Natural killer cell (primary cell): ENCODE results near the gene HMCN1. TPM values are rescaled to one million over a fixed set of nuclear protein-coding genes. Genes with fewer than 3 reads are reported as not detected.

ENCODE experiments used
- ATAC-seq, 3 donors: fragments of 150-1000 bp in 2 of 3; fragments of 200-7000 bp in 1 of 3; cut with Tn5 transposase; 1 replicate in 1 of 3; 2 replicates in 2 of 3; pipeline ENCODE4 v1.10.0; 2021; ENCODE audit warnings: mild to moderate bottlenecking in 2 of 3, moderate library complexity in 2 of 3
- DNase-seq, 2 donors: peaks; one replicate each; pipeline versions ENCODE4 v3.0.0 to v3.0.0-alpha.2; 2013 to 2021; ENCODE audit warnings: mixed read lengths in 1 of 2
- H3K27ac ChIP-seq: one replicate; pipeline ENCODE4 v1.5.1; 2013; ENCODE audit warnings: mild to moderate bottlenecking, low read length
- H3K27me3 ChIP-seq: one replicate; pipeline ENCODE4 v1.6.1; 2013; ENCODE audit warnings: low read length; ENCODE audit not compliant: control insufficient read depth, insufficient read depth
- H3K36me3 ChIP-seq: one replicate; pipeline ENCODE4 v1.6.1; 2013; ENCODE audit warnings: low read length; ENCODE audit not compliant: control insufficient read depth, insufficient read depth
- H3K4me1 ChIP-seq: one replicate; pipeline ENCODE4 v1.6.1; 2013; ENCODE audit warnings: low read length; ENCODE audit not compliant: control insufficient read depth, insufficient read depth
- H3K4me3 ChIP-seq: one replicate; pipeline ENCODE4 v1.5.1; 2013; ENCODE audit warnings: low read length
- H3K9me3 ChIP-seq: one replicate; pipeline ENCODE4 v1.6.1; 2013; ENCODE audit warnings: low read length; ENCODE audit not compliant: control insufficient read depth, insufficient read depth
- H3K27ac Mint-ChIP-seq, 2 donors: one replicate each; pipeline ENCODE4 v1.8.0; 2022; ENCODE audit warnings: mild to moderate bottlenecking in 2 of 2, mixed read lengths in 2 of 2, moderate library complexity in 1 of 2
- H3K27me3 Mint-ChIP-seq, 2 donors: one replicate each; pipeline ENCODE4 v1.8.0; 2022; ENCODE audit warnings: low read depth in 2 of 2, mixed read lengths in 2 of 2
- H3K36me3 Mint-ChIP-seq: one replicate; pipeline ENCODE4 v1.8.0; 2022; ENCODE audit warnings: mixed read lengths
- H3K4me1 Mint-ChIP-seq, 2 donors: one replicate each; pipeline ENCODE4 v1.8.0; 2022; ENCODE audit warnings: mixed read lengths in 2 of 2
- H3K4me3 Mint-ChIP-seq: one replicate; pipeline ENCODE4 v1.8.0; 2022; ENCODE audit warnings: mild to moderate bottlenecking, moderate library complexity, mixed read lengths
- H3K9me3 Mint-ChIP-seq, 2 donors: one replicate each; pipeline ENCODE4 v1.8.0; 2022; ENCODE audit warnings: mixed read lengths in 2 of 2
- WGBS: methylation state at CpG from one replicate; pipeline ENCODE4 v1.1.7; 2013; ENCODE audit warnings: missing lambda C conversion rate; ENCODE audit not compliant: insufficient coverage; 5-methylcytosine and 5-hydroxymethylcytosine counted together
- intact Hi-C: fragments of 100-400 bp; cut with micrococcal nuclease; formaldehyde crosslinking; loops from one replicate; pipeline ENCODE4 v1.14.2; 2022
- total RNA-seq, 4 donors: library from RNA; stranded (reverse); fragments of 120-200 nt in 1 of 4; gene quantifications; one replicate each; pipeline versions ENCODE4 v1.2.3 to v1.2.4, GENCODE V29; 2013 to 2022
- TF ChIP-seq, protein P1 (sequence below): fragments of 200-600 bp; IDR thresholded peaks from one replicate; pipeline ENCODE4 v1.8.0; 2022; ENCODE audit warnings: antibody characterized with exemption

Gene HMCN1
- total RNA-seq, 3 donors from 2014 or later (not counting 1 experiment from before 2014, with no cell fraction given) = 0.02 to 0.45 (median 0.39) TPM

- no peak overlapping the region for H3K27ac Mint-ChIP-seq
- no peaks in the 10 kb centered on the region for H3K9me3 ChIP-seq
- peaks cover 0 to 3% of the 10 kb centered on the region in 2 donors for H3K27me3 Mint-ChIP-seq
- ATAC-seq (no peak), DNase-seq (no peak)
- H3K4me1 ChIP-seq = no peaks in the 10 kb centered on the region
- H3K4me1 Mint-ChIP-seq = no peaks in the 10 kb centered on the region
- no peaks in the 10 kb centered on the region for H3K36me3 ChIP-seq
- TF ChIP-seq, protein P1, sequence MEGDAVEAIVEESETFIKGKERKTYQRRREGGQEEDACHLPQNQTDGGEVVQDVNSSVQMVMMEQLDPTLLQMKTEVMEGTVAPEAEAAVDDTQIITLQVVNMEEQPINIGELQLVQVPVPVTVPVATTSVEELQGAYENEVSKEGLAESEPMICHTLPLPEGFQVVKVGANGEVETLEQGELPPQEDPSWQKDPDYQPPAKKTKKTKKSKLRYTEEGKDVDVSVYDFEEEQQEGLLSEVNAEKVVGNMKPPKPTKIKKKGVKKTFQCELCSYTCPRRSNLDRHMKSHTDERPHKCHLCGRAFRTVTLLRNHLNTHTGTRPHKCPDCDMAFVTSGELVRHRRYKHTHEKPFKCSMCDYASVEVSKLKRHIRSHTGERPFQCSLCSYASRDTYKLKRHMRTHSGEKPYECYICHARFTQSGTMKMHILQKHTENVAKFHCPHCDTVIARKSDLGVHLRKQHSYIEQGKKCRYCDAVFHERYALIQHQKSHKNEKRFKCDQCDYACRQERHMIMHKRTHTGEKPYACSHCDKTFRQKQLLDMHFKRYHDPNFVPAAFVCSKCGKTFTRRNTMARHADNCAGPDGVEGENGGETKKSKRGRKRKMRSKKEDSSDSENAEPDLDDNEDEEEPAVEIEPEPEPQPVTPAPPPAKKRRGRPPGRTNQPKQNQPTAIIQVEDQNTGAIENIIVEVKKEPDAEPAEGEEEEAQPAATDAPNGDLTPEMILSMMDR = no peak
- H3K4me3 ChIP-seq = no peak overlapping the region
- no peak overlapping the region for H3K27ac ChIP-seq
- intact Hi-C loops = no loop called here
- H3K4me3 Mint-ChIP-seq = no peak overlapping the region
- H3K36me3 Mint-ChIP-seq = no peaks in the 10 kb centered on the region
- WGBS = 94% methylated on average over 3 of the region's 3 CpGs
- no peaks in the 10 kb centered on the region for H3K9me3 Mint-ChIP-seq
- H3K27me3 ChIP-seq = no peaks in the 10 kb centered on the region
These were observed 502.7 kb downstream of the HMCN1 start for GRCh38 chr1:186236921-186237320.

GRCh38 chr1:186239171-186239570, 505.0 kb downstream of the HMCN1 start:
- Mint-ChIP-seq H3K36me3 (no peaks in the 10 kb centered on the region), H3K4me1 (no peaks in the 10 kb centered on the region), H3K27ac (no peak overlapping the region), H3K4me3 (no peak overlapping the region), H3K27me3 (no peaks in the 10 kb centered on the region), H3K9me3 (no peaks in the 10 kb centered on the region)
- TF ChIP-seq, protein P1 = no peak
- Histone ChIP-seq H3K27ac (no peak overlapping the region), H3K4me3 (no peak overlapping the region), H3K36me3 (no peaks in the 10 kb centered on the region), H3K9me3 (no peaks in the 10 kb centered on the region), H3K27me3 (no peaks in the 10 kb centered on the region), H3K4me1 (no peaks in the 10 kb centered on the region)
- intact Hi-C loops = no loop called here
- ATAC-seq (no peak), DNase-seq (no peak)

GRCh38 chr1:186240436-186240835, 506.2 kb downstream of the HMCN1 start:
- H3K4me1 ChIP-seq = no peaks in the 10 kb centered on the region
- no peaks in the 10 kb centered on the region for H3K4me1 Mint-ChIP-seq
- H3K27ac ChIP-seq = no peak overlapping the region
- no peaks in the 10 kb centered on the region for H3K36me3 Mint-ChIP-seq
- no peaks in the 10 kb centered on the region for H3K27me3 Mint-ChIP-seq
- H3K4me3 ChIP-seq = no peak overlapping the region
- no peaks in the 10 kb centered on the region for H3K36me3 ChIP-seq
- DNase-seq (no peak), ATAC-seq (no peak)
- intact Hi-C loops = no loop called here
- no peaks in the 10 kb centered on the region for H3K9me3 ChIP-seq
- TF ChIP-seq, protein P1 = no peak
- H3K9me3 Mint-ChIP-seq = no peaks in the 10 kb centered on the region
- H3K27ac Mint-ChIP-seq = no peak overlapping the region
- 100% methylated on average over 1 of the region's 1 CpG for WGBS
- no peak overlapping the region for H3K4me3 Mint-ChIP-seq
- H3K27me3 ChIP-seq = no peaks in the 10 kb centered on the region
